Inflammatory macrophage treated with lipopolysaccharide for 1 hour (primary cell): ENCODE data around the gene EFCAB14.
"Not testable (repeated sequence)": the region's sequence is repeated elsewhere in the genome, so short reads cannot be mapped to it uniquely, and the experiment has no call there.

ENCODE experiments used
- DNase-seq, 2 donors: peaks; one replicate each; pipeline ENCODE4 v3.0.0-alpha.2; 2020 to 2022

Gene EFCAB14

DNA sequence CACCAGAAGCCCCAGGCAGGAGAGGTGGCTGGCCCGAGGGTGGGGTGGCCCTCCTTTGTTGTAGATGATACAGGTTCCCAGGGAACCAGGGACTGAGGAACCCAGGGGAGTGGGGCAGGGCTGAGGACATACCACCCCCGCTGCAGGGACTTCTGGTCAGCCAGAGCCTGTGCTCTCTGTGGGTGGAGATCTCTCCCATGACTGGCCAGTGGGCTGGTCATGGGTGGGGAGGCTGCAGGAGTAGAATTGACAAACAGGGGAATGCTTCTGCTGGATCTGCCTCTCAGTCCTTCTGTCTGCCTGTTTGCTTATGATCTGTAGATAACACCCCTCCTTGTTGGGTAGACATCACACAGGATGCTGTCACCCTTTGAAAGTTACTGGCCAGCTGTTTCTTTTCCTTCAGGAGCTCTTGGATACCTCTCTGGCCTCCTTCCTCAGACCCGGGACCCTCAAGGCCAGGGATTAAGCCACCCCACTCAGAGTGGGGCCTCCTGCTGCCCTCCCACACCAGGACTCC lies 2.8 kb upstream of the EFCAB14 start:
- peak in 1 of 2 donors; percentile 52 for DNase-seq

DNA sequence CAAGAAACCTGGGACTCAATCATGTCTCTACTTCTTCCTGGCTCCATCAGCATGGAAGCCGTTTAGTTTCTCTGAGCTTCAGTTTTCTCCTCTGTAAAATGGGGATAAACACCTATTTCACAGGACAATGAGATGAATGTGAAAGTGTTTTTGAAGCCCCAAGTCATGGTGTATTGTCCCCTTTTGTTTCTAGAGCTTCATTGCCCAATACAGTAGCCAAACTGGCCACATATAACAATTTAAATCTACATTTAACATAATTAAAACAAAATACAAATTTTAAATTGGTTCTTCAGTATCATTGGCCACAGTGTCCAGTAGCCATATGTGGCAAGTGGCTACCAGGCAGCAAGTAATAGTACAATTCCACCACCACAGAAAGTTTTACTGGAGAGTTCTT lies 2.3 kb upstream of the EFCAB14 start:
- DNase-seq, result no peak

DNA sequence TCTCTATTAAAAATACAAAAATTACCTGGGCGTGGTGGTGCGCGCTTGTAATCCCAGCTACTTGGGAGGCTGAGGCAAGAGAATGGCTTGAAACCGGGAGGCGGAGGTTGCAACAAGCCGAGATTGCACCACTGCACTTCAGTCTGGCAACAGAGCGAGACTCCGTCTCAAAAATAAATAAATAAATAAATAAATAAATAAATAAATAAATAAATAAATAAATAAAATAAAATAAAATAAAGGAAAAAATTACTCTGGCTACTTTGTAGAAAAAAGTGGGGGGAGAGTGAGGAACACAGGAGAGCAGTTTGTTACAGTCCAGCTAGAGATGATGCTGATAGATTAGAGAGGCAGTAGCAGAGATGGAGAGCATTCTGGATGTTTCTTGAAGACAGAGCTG lies 1.4 kb upstream of the EFCAB14 start:
- not testable (repeated sequence) for DNase-seq

DNA sequence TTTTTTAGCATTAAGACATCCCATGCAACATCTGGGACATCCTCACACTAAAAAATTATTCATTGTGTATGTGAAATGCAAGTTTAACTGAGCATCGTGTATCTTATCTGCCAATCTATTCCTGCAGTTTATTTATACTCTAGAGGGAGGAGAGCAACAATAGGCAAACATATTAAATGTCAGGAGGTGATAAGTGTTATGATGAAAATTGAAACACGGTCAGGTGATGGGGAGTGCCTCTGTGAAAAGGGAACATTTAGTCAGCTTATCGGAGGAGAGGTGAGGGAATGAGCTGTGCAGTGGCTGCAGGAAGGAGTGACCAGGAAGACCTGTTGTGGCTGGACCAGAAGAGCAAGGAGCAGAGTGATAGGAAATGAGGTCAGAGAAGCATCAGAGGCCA lies 775 bp upstream of the EFCAB14 start:
- no peak for DNase-seq

DNA sequence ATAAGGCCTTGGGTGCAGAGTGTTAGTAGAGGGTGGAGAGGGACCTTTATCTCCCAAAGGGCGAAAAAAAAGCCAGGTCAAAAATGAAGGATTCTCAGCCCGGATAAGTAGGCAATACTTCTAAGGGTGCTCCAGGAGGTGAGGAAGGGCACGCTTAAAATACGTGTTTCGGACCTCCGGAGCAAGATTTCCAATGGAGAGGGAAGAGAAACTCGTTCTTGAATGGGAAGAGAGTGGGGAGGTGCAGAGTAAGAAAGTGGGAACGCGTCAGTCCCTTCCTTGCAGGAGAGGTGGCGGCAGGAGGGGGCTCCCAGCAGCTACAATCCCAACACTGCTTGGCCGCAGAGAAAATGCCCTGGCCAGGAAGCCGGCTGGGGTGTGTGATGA lies 581 bp downstream of the EFCAB14 start:
- DNase-seq, result no peak

DNA sequence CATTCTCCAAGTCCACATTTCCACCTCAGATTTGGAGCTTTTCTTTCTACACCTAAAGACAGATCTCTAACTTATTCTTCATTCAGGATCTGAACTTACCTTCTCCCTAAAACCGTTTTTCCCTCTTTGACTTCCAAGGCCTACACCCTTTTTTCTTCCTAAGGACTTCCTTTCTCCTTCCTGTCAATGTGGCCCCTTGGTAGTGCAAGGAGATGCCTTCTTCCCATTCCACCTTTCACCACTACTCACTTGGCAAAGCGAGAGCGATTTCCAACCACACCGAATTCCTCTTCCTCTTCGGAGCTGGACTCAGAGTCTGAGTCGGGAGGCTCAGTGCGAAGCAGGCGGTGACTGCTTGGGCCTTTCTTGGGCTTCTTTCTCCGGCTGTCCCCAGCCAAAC lies 1.3 kb downstream of the EFCAB14 start:
- peak in 1 of 2 donors; percentile 21 for DNase-seq

DNA sequence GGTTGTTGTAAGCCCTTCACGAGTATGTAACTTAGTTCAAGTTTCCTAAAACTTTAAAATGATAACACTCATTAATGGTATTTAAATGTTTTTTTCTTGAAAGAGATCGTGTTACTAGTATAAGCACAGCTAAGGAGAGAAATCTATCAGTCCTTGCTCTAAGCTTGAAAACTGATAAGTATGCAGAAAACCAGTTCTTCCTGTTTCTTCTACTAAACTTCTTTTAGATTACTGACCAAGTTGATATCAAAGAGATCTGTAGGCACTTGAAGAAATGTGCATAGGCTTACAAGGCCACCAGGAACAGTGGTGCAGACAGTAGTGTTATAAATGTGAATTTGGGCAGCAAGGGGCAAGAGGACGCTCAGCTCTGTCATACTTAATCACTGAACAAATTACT lies 3.9 kb downstream of the EFCAB14 start:
- no peak for DNase-seq

DNA sequence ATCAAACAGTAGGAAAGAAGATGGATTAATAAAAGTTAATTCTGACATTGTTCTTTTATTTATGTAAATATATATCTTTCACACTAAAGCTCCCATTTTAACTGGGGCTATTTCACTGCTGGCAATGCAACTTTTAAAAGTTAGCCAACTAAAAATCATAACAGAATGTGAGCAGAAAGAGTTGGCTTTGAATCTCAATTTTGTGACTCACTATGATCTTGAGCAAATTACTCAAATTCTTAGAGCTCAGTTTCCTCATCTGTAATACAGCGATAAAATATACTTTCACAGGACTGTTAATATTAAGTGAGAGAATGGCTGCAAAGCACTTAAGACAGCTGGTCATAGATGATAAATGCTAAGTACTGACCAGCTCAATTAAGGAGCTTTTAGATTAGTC lies 10.8 kb downstream of the EFCAB14 start:
- DNase-seq, result no peak

DNA sequence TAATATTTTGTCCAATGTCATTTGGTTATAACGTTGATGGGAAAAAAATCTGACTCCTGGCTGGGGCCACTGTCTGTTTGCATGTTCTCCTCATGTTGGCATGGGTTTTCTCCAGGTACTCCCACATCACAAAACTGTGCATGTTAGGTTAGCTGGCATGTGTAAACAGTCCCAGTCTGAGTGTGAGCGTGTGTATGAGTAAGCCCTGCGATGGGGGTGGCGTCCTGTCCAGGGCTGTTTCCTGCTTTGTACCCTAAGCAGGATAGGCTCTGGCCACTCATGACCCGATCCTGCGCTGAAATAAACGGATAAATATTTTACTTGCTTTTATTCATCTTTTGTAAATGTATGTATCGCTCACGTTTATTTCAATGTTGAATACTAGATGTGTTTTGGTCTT lies 13.5 kb downstream of the EFCAB14 start:
- no peak for DNase-seq

DNA sequence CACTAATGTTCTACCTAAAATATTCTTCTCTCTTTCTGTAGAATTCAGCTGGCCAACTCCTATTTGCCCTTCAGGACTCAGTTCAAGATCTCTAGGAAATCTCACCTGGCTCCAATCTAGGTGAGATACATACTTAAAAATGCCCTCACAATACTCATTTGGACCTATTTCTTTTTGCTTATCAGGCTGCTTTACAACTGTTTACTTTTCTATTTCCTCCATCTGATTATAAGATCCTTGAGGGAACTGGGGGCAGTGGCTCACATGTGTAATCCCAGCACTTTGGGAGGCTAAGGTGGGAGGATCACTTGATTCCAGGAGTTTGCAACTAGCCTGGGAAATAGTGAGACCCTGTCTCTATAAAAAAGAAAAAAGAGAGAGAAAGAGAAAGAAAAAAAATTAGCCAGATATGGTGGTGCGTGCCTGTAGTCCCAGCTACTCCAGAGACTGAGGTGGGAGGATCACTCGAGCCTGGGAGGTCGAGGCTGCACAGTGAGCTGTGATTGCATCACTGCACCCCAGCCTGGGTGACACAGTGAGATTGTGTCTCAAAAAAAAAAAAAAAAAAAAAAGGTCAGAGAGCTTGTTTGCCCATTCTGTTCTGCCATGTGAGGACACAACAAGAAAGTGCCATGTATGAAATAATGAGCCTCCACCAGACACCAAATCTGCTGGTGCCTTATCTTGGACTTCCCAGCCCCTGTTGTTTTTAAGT lies 14.8 kb downstream of the EFCAB14 start:
- DNase-seq, result no peak

DNA sequence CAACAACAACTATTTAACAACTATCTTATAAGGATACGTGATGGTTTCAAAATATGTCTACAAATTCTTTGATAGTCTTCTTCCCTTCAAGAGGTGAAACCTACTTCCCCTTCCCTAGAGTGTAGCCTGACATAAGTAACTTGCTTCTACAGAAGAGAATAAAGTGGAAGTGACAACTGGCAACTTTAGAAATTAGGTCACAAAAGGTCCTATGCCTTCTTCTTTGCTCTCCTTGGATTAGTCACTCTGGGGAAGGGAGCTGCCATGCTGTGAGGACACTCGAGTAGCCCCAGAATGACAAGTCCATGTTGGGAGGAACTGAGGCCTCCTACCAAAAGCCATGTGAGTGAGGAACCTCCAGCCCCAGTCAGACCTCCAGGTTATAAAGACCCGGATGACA lies 19.2 kb downstream of the EFCAB14 start:
- DNase-seq, result peak; percentile 75 to 90

DNA sequence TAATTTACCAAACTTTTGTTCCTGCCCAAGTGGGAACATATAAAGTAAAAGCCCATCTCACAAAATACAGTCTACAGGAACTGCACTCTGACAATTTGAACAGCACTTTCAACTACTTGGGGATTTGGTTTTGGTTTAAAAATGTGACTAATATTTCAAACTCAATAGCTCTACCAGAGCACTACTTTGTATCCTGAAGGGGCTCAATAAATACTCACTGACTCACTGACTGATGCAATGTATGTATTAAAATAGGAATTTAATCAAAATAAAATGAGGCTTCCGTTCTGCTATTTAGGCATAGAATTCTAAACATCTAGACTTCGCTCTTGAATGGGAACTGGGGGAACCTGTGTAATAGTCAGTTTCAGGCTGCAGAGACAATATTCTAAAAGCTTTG lies 21.9 kb downstream of the EFCAB14 start:
- no peak for DNase-seq

DNA sequence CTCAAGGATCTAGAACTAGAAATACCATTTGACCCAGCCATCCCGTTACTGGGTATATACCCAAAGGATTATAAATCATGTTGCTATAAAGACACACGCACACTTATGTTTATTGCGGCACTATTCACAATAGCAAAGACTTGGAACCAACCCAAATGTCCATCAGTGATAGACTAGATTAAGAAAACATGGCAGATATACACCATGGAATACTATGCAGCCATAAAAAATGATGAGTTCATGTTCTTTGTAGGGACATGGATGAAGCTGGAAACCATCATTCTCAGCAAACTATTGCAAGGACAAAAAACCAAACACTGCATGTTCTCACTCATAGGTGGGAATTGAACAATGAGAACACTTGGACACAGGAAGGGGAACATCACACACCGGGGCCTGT lies 24.2 kb downstream of the EFCAB14 start:
- not testable (repeated sequence) for DNase-seq

DNA sequence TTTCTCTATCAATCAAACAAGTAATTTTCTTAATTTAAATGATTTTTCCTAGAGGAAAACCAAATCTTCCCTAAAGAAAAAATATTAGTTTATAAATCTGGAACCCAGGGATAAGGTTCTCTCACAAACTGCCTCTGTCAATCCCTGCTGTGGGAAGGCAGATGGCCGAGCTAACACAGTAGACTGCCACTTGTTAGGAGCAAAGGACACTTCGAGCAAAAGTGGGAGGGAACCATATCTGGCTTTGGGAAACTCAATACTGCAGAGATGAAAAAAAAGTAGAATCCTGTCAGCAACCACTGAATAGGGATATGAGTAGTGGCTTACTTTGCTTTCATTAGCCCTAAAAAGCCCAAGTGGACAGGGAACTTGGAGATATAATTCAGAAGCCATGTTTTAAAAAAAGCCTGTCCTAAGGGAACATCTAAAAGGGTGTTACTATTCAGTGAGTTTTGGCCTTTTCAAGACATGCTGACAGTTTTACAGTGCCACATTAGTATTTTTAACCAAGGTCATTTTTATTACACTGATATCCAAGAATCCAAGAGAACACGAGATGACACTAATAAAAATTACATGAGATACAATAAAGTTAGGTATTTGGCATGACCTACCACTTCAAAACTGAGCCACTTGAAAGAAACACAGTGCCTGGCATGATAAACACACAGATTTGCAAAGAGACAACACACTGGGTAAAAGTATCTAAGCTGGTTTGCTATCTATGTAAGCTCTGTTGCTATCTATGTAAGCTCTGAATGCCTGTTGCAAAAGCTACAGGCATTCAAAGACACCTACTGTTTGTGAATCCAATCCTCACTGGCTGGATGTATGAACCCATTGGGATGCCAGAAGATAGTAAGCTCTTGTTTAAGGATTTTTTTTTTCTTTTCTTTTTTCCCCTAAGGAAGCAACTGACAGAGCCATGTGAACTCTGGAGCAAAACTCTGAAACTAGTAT lies 25.8 kb downstream of the EFCAB14 start:
- DNase-seq, result no peak

DNA sequence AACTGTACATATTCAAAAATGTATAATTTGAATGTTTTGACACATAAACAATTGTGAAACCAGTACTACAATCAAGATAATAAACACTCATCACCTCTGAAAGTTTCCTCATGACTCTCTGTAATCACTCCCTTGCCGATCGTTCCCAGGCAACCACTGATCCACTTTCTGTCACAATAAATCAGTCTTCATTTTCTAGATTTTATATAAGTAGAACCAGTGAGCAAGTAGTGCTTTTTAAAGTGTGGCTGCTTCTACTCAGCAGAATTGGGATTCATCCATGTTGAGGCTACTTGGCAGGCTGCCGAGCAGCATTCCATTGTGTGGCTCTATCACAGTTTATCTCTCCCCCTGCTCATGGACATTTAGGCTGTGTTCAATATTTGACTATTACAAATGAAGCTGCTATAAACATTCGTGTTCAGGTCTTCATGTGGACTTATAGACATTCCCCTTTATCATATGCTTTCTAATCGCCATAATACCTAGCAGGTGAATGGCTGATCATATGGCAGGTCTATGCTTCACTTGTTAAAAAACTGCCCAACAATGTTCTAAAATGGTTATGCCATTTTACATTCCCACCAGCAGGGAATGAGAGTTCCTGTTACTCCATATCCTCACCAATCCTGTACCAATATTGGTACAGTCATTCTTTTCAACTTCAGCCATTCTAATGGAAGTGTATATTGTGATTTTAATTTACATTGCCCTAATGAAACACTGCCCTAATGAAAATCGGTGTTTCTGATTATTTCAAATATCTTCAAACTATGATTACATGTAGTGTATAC lies 26.7 kb downstream of the EFCAB14 start:
- DNase-seq, result no peak

DNA sequence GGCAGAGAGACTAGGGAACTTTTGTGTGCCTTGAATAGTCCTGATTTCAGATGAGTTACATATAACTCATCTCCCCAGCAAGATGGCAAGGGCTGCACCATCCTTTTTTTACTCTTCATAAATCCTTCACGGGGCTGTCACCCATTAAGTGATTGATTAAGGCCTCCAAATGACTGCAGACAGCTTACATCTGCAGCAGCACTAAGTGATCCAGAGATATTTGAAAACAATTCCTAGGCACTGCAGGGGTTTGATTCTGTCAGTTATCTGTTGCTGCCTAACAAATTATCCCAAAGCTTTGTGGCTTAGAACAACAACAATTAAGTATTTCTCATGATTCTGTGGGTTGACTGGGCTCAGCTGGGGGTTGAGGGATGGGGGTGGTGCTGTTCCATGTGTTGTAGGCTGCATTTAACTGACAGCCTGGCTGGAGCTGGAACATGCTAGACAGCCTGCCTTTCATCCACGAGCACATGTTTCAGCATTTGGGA lies 27.9 kb downstream of the EFCAB14 start:
- DNase-seq, result no peak

DNA sequence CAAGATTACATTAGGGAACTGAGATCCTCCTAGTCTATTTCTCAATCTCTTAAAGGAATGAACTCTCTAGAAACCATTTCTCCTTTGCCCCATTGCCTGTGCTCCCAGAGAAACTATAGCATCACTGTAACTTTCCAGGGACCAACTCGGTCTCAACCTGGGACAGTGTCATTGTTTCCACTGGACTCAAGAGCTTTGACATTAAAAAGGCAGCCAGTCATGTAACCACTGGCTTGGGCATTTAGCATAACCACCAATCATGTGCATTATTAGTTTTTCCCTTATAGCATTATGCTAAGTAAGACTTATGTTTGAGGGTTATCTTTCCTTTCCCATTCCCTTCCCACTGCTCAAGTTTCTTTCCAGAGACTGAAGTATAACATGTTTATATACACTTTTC lies 29.0 kb downstream of the EFCAB14 start:
- DNase-seq, result peak in 1 of 2 donors; percentile 7

DNA sequence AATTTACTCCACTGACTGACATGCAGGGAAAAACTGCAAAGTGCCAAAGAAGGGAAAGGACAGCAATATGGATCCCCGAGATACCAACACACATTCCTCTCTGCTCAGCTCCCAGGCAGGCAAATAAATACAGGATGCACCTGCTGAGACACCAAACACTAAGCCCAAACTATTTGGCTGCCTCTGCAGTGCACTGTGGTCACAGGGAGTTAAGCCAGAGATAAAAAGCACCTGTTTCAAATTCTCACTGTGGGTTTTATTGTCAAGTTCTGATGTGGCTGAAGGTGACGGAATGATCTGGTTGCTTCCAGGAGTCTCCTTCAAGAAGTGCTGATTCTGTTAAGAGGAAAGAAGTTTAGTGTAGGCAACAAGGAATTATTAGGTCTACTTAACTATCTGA lies 29.6 kb downstream of the EFCAB14 start:
- DNase-seq, result no peak

DNA sequence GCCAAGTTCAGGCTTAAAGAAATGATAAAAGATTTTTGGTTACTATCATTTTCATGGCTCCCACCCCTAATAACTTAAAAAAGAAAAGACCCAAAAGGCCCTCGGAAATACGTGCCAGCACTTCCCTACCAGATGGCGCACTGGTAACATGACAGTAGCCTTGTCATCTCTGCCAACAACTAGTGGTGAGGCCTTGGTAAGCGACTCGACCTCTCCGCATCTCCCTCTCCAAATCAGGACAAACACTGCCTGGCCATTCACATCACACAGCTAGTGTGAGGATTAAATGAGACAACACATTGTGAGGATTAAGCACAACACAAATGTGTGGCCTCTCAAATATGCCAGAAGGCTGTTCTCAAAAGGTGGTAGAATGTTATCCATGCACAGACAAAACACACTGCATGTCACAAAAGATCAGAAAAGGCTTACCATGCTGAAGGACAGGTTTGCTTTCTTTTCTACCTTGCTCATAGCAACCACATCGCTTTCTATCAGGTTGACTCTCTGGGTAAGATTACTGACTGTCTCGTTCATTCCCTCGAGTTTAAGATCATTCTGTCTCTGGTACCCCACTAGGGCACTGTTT lies 30.9 kb downstream of the EFCAB14 start:
- DNase-seq, result no peak

DNA sequence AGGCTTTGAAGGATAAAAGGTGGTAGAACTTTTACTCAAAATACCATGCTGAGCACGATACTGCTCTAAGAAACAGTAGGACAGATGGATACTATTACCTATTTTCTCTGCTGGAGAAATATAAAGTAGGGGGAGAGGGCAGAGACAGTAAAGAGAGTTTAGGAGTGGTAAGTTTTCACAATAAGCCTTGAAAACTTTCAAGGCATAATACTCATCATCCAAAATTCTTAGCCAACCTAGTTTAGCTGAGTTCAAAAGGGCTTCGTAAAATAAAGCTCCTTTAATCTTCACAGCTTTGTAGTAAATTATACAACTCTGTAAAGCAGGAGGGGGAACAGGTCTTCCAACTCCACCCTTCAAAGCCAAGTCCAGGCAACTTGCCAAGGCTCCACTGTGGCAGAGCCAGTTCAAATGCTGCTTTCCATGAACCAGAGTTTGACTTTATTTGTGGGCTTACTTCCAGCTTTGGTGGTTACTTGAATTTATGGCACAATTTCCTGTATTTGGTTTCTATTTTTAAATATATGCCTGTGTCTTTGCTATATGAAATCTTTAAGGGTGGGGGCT lies 31.7 kb downstream of the EFCAB14 start:
- no peak for DNase-seq

DNA sequence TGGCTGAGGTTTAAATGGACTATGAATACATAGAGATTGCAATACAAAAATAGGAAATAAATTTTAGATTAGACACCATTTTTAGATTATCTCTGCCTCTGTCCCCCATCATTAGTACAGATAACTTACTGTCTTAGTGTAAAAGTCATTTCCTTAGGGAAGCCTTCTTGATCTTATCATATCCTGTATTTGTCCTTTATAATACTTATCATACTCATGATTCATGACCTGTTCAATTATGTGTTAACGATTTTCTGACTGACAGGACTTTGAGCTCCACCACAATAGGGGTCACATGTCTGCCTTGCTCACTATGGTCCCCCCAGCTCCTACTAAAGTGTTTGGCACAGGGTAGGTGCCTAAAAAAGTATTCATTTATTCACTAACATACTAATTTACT lies 32.7 kb downstream of the EFCAB14 start:
- no peak for DNase-seq

DNA sequence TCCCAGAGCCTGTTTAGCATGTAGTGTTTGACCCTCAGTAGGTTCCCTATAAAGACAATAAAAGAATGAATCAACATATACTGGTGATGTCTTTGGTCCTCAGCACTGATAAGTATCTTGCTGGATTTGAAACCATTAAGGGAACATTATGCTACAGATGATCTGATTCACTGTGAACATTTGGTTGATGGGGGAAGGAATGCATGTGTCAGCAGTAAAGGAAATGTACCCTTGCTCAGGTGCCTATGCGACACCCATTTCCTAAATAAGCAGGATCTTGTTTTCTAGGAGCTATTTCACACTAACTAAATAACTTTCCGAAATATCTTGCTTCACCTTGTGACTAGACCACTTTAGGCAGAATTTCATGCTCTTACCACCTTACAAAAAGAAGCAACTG lies 34.2 kb downstream of the EFCAB14 start:
- no peak for DNase-seq
